Naive thymus-derived CD8-positive, alpha-beta T cell (primary cell): Measurements from ENCODE around the gene SLC2A2. TPM values are rescaled to one million over a fixed set of nuclear protein-coding genes. Genes with fewer than 3 reads are reported as not detected.
A peak's percentile ranks its signal among the peaks of the same experiment; 100 is the strongest.

Experiments used
- ATAC-seq, 2 donors: fragments of 150-1000 bp; cut with Tn5 transposase in 1 of 2; sonication (Bioruptor Pico), chemical (Tn5 transposase) in 1 of 2; 1 replicate in 1 of 2; 2 replicates in 1 of 2; pipeline ENCODE4 v1.10.0; 2021; ENCODE audit warnings: mild to moderate bottlenecking in 2 of 2, moderate library complexity in 2 of 2
- POLR2A ChIA-PET: fragments of 350-600 bp; sonication (Branson Sonifier 250); formaldehyde crosslinking; loops from one replicate; lab custom pipeline; 2021; ENCODE audit warnings: antibody characterized with exemption; lab: Charles Lee
- DNase-seq, 10 donors: peaks; one replicate each; pipeline versions ENCODE4 v3.0.0 to v3.0.0-alpha.2; 2020 to 2022
- H3K27ac Mint-ChIP-seq, 10 donors: one replicate each; pipeline ENCODE4 v1.8.0; 2020 to 2022; ENCODE audit warnings: mild to moderate bottlenecking in 10 of 10, mixed read lengths in 10 of 10, moderate library complexity in 4 of 10, inconsistent platforms in 1 of 10
- H3K27me3 Mint-ChIP-seq, 5 donors: one replicate each; pipeline ENCODE4 v1.8.0; 2021 to 2022; ENCODE audit warnings: mixed read lengths in 5 of 5
- H3K36me3 Mint-ChIP-seq, 3 donors: one replicate each; pipeline ENCODE4 v1.8.0; 2020 to 2022; ENCODE audit warnings: mixed read lengths in 3 of 3, mild to moderate bottlenecking in 2 of 3, inconsistent platforms in 1 of 3
- H3K4me1 Mint-ChIP-seq, 4 donors: one replicate each; pipeline ENCODE4 v1.8.0; 2021 to 2022; ENCODE audit warnings: mixed read lengths in 4 of 4
- H3K4me3 Mint-ChIP-seq, 10 donors: one replicate each; pipeline ENCODE4 v1.8.0; 2020 to 2022; ENCODE audit warnings: mild to moderate bottlenecking in 10 of 10, mixed read lengths in 10 of 10, moderate library complexity in 6 of 10, inconsistent platforms in 1 of 10
- H3K9me3 Mint-ChIP-seq, 9 donors: one replicate each; pipeline ENCODE4 v1.8.0; 2020 to 2022; ENCODE audit warnings: mixed read lengths in 9 of 9, mild to moderate bottlenecking in 3 of 9, inconsistent platforms in 1 of 9, moderate library complexity in 1 of 9
- polyA plus RNA-seq, 3 donors: library from polyadenylated mRNA; unstranded; fragments of 300-500 nt; fragmentation: Illumina TruSeq; gene quantifications; one replicate each; pipeline ENCODE4 v1.2.3, GENCODE V29; 2021
- total RNA-seq, 8 experiments: library from RNA in 2 of 8; stranded (reverse) in 2 of 8; gene quantifications; one replicate each; pipeline ENCODE4 v1.2.3 and lab custom pipeline; 2021 to 2026

SLC2A2 gene
- total RNA-seq (not detected), polyA plus RNA-seq (not detected), total RNA-seq (lab: John Stamatoyannopoulos, UW) (0 reads per million in 6 experiments)

DNA sequence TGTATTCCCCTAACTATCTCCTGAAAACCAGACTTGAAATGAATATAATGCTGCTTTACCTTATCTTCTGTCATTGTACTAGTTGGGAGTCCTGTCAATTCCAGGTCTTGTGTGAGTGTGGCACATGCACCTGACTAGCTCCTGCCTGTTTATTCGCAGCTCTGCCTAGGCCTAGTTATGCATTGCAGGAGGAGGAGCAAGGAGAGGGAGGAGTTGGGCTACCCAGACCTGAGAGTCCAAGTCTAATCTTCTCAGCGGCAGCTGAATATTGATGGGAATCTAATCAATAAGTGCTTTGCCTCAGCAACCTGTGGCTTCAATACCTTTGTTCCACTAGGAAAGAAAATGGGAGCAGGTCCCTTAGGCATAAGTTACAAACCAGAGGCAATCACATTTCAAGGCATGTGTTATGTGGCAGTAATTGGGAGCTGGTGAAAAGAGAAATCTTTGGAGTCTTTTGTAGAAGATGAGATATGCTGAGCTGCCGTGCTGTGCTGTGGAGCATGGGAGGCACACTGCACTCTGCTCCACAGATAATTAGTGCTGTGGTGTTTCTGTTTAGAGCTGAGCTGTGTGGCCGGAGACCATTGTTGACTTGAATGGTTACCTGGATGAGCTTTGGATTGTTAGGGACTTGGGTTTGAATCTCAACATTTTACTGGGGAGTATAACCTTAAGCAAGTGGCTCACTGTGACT, at the start of gene SLC2A2:
SLC2A2 (minus strand) TSS at position 124 of the 697 bp plus-strand sequence; CDS start at position 74, 50 bp downstream.
- ATAC-seq: no peak

DNA sequence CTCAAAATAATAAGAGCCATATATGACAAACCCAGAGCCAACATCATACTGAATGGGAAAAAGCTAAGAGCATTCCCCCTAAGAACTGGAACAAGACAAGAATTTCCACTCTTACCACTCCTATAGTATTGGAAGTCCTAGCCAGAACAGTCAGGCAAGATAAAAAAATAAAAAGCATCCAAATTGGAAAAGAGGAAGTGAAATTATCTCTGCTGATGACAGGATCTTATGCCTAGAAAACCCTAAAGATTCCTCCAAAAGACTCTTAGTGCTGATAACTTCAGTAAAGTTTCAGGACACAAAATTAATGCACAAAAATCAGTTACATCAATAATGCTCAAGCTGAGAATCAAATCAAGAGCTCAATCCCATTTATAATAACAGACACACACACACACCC, 45.9 kb upstream of the SLC2A2 start:
- H3K27me3 Mint-ChIP-seq: no peaks in the 10 kb centered on the region
- no peak for DNase-seq
- peak overlapping the region in 1 of 10 donors; percentile 7 for H3K27ac Mint-ChIP-seq
- peaks cover 43 to 91% (median 79%) of the 10 kb centered on the region in 3 donors for H3K36me3 Mint-ChIP-seq
- POLR2A ChIA-PET: no interaction called here
- no peak overlapping the region for H3K4me3 Mint-ChIP-seq
- H3K4me1 Mint-ChIP-seq: peaks cover 0 to 1% (median 0%) of the 10 kb centered on the region in 4 donors
- ATAC-seq: no peak
- no peaks in the 10 kb centered on the region for H3K9me3 Mint-ChIP-seq

More for the DNA sequence above, at the start of gene SLC2A2:
- no peaks in the 10 kb centered on the region for H3K36me3 Mint-ChIP-seq
- no peak for DNase-seq
- no peaks in the 10 kb centered on the region for H3K4me1 Mint-ChIP-seq
- no peak within 1 kb of the TSS for H3K27ac Mint-ChIP-seq
- H3K27me3 Mint-ChIP-seq: peaks cover 14 to 35% (median 15%) of the 10 kb centered on the region in 5 donors
- H3K9me3 Mint-ChIP-seq: no peaks in the 10 kb centered on the region
- POLR2A ChIA-PET: no interaction called here
- peak within 1 kb of the TSS in 2 of 10 donors; percentile 18 to 25 for H3K4me3 Mint-ChIP-seq

GRCh38 chr3:171068658-171069057, 42.1 kb upstream of the SLC2A2 start:
- H3K36me3 Mint-ChIP-seq: peaks cover 28 to 94% (median 80%) of the 10 kb centered on the region in 3 donors
- no peak overlapping the region for H3K27ac Mint-ChIP-seq
- H3K4me1 Mint-ChIP-seq: peaks cover 0 to 1% (median 0%) of the 10 kb centered on the region in 4 donors
- H3K9me3 Mint-ChIP-seq: no peaks in the 10 kb centered on the region
- no peak overlapping the region for H3K4me3 Mint-ChIP-seq
- no peak for ATAC-seq
- POLR2A ChIA-PET: no interaction called here
- DNase-seq: no peak
- no peaks in the 10 kb centered on the region for H3K27me3 Mint-ChIP-seq

DNA sequence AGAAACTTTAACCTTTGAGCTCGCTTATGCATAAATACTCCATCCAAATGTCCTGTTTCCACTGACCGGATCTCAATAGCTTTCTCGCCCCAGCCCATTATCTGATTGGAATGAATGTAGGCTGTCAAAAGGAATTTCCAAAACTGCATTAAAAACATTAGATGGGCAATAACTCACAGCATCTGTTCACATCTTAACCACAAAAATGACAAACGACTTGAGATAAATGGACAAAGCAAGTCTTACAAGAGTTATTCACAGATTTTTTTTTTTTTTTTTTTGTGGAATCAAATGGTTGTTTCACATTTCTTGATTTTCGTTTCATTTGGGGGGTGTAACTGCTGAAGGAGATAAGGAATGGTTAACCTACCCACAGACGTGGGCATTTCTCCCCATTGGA, 39.7 kb upstream of the SLC2A2 start:
- no peaks in the 10 kb centered on the region for H3K9me3 Mint-ChIP-seq
- no peaks in the 10 kb centered on the region for H3K27me3 Mint-ChIP-seq
- no peak overlapping the region for H3K4me3 Mint-ChIP-seq
- POLR2A ChIA-PET: no interaction called here
- peaks cover 0 to 1% (median 0%) of the 10 kb centered on the region in 4 donors for H3K4me1 Mint-ChIP-seq
- peaks cover 22 to 90% (median 71%) of the 10 kb centered on the region in 3 donors for H3K36me3 Mint-ChIP-seq
- no peak overlapping the region for H3K27ac Mint-ChIP-seq
- no peak for DNase-seq
- no peak for ATAC-seq

DNA sequence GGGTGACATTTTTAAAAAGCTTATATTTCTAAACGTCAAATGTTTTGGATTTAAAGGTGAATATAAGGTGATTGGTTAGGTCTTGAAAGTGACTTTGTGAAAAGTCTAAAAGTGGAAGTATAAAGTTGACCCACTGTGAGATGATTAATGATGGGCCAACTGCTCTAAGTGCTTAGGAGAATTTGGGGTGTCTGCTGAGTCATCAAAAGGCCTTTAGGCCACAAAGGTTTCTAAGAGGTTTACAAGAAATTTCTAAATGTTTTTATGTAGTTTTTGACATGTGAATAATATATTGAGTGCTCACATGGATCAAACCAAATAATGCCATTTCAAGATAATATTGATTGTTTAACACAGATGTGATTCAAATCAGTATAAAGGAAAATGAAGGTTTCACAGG, 39.2 kb upstream of the SLC2A2 start:
- peaks cover 0 to 1% (median 0%) of the 10 kb centered on the region in 4 donors for H3K4me1 Mint-ChIP-seq
- no peak overlapping the region for H3K4me3 Mint-ChIP-seq
- ATAC-seq (no peak), DNase-seq (no peak)
- H3K27ac Mint-ChIP-seq: no peak overlapping the region
- POLR2A ChIA-PET: no interaction called here
- H3K9me3 Mint-ChIP-seq: no peaks in the 10 kb centered on the region
- H3K27me3 Mint-ChIP-seq: no peaks in the 10 kb centered on the region
- peaks cover 22 to 90% (median 70%) of the 10 kb centered on the region in 3 donors for H3K36me3 Mint-ChIP-seq

DNA sequence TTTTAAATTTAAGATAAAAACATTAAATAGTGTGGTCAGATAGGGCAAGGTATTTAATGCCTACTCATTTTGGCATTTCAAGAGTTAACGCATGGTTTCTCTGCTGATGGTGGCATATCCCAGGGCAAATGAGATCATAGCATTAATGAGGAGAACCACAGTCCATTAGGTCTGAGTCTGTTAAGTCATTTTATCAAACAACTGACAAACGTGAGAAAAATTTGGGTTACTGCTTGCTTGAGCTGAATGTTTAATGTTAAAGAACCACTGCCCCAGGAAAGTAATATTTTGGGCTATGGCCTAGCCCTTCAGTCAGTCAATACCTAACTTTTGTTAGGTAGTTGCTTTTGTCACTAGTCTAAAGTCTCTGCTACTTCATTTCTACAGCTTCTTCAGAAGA, 37.9 kb upstream of the SLC2A2 start:
- H3K4me3 Mint-ChIP-seq: no peak overlapping the region
- peaks cover 0 to 1% (median 0%) of the 10 kb centered on the region in 4 donors for H3K4me1 Mint-ChIP-seq
- ATAC-seq (no peak), DNase-seq (no peak)
- no peaks in the 10 kb centered on the region for H3K27me3 Mint-ChIP-seq
- no peak overlapping the region for H3K27ac Mint-ChIP-seq
- H3K36me3 Mint-ChIP-seq: peaks cover 10 to 84% (median 57%) of the 10 kb centered on the region in 3 donors
- POLR2A ChIA-PET: no interaction called here
- no peaks in the 10 kb centered on the region for H3K9me3 Mint-ChIP-seq

DNA sequence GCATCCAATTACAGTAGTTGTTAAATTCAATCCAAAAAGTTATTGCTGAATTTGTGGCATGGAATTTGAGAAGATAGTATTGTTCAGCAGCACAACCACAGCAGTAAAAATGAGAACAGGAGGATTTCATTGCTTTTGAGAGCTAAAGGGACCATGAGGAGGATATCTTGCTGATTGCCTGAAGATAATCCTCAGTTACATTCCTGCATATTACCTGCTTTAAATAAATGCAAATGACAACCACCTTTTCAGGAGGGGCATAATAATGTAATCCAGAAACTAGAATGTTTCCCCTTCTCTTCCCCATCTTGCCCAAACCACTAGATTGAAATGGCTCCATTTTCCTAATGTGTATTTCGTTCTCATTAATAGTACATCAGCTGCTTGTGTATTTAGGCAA, 35.2 kb upstream of the SLC2A2 start:
- no peak for ATAC-seq
- Mint-ChIP-seq H3K4me1 (peaks cover 0 to 1% (median 0%) of the 10 kb centered on the region in 4 donors), H3K4me3 (no peak overlapping the region), H3K27ac (no peak overlapping the region), H3K27me3 (no peaks in the 10 kb centered on the region), H3K9me3 (no peaks in the 10 kb centered on the region), H3K36me3 (peaks cover 0 to 60% (median 38%) of the 10 kb centered on the region in 3 donors)
- DNase-seq: no peak
- POLR2A ChIA-PET: no interaction called here

- ATAC-seq (no peak), DNase-seq (no peak)
- POLR2A ChIA-PET: no interaction called here
- Mint-ChIP-seq H3K36me3 (peaks cover 0 to 42% (median 21%) of the 10 kb centered on the region in 3 donors), H3K27ac (peak overlapping the region in 1 of 10 donors; percentile 33), H3K27me3 (no peaks in the 10 kb centered on the region), H3K9me3 (no peaks in the 10 kb centered on the region), H3K4me3 (no peak overlapping the region), H3K4me1 (peaks cover 0 to 1% (median 0%) of the 10 kb centered on the region in 4 donors)
Measured at GRCh38 chr3:171059978-171060377, 33.5 kb upstream of the SLC2A2 start.

DNA sequence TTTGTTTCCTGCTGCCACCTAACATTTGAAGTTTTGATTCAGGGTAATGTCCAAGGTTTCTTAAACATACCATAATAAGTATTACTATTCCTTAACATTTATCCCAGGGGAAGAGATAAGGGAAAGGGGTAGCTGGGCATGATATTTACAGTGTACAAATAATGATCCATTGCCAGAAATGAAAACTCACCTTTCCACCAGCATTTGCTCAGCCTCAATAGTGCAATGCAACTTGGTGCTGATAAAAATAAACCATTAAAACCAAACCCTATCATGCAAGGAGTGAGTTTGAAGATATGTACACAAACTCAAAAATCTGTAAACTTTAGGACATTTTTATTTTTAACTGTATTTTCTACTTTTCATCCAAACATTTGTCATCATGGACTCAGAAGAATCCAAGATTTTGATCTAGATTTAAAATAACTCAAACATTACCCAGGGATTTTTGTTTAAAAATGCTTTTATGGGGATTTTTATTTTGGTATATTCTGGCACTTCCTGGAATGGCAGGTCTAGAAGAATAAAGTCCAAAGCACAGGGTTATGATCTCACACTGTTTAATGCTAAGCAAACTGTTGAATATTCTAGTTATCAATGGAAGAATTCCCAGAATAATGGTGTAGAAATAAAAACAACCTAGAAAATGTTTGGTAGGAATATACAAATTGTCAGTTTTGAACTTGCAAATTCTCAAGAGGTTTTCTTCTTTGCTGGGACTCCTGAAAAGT, 32.5 kb upstream of the SLC2A2 start:
- H3K36me3 Mint-ChIP-seq: peaks cover 0 to 34% (median 13%) of the 10 kb centered on the region in 3 donors
- H3K27ac Mint-ChIP-seq: no peak overlapping the region
- H3K27me3 Mint-ChIP-seq: no peaks in the 10 kb centered on the region
- no peak for DNase-seq
- no peaks in the 10 kb centered on the region for H3K9me3 Mint-ChIP-seq
- H3K4me3 Mint-ChIP-seq: no peak overlapping the region
- ATAC-seq: no peak
- POLR2A ChIA-PET: no interaction called here
- peaks cover 0 to 1% (median 0%) of the 10 kb centered on the region in 4 donors for H3K4me1 Mint-ChIP-seq

GRCh38 chr3:171058058-171058457, 31.5 kb upstream of the SLC2A2 start:
- no peak for DNase-seq
- H3K27me3 Mint-ChIP-seq: no peaks in the 10 kb centered on the region
- peaks cover 0 to 5% (median 0%) of the 10 kb centered on the region in 9 donors for H3K9me3 Mint-ChIP-seq
- H3K36me3 Mint-ChIP-seq: peaks cover 0 to 25% (median 3%) of the 10 kb centered on the region in 3 donors
- no peak overlapping the region for H3K4me3 Mint-ChIP-seq
- H3K27ac Mint-ChIP-seq: no peak overlapping the region
- POLR2A ChIA-PET: no interaction called here
- H3K4me1 Mint-ChIP-seq: peaks cover 0 to 3% (median 0%) of the 10 kb centered on the region in 4 donors
- no peak for ATAC-seq

GRCh38 chr3:171057072-171057471, 30.6 kb upstream of the SLC2A2 start:
- DNase-seq: no peak
- POLR2A ChIA-PET: no interaction called here
- peaks cover 0 to 17% (median 2%) of the 10 kb centered on the region in 3 donors for H3K36me3 Mint-ChIP-seq
- peaks cover 0 to 3% (median 0%) of the 10 kb centered on the region in 4 donors for H3K4me1 Mint-ChIP-seq
- H3K27me3 Mint-ChIP-seq: no peaks in the 10 kb centered on the region
- H3K4me3 Mint-ChIP-seq: no peak overlapping the region
- H3K27ac Mint-ChIP-seq: no peak overlapping the region
- ATAC-seq: no peak
- H3K9me3 Mint-ChIP-seq: peaks cover 0 to 7% (median 0%) of the 10 kb centered on the region in 9 donors

GRCh38 chr3:171056528-171056927, 30.0 kb upstream of the SLC2A2 start:
- peaks cover 0 to 13% (median 0%) of the 10 kb centered on the region in 3 donors for H3K36me3 Mint-ChIP-seq

More at GRCh38 chr3:171056528-171056927, 30.0 kb upstream of the SLC2A2 start:
- ATAC-seq (no peak), DNase-seq (no peak)
- no peak overlapping the region for H3K4me3 Mint-ChIP-seq
- POLR2A ChIA-PET: no interaction called here
- H3K27me3 Mint-ChIP-seq: no peaks in the 10 kb centered on the region
- H3K27ac Mint-ChIP-seq: no peak overlapping the region
- peaks cover 0 to 7% (median 0%) of the 10 kb centered on the region in 9 donors for H3K9me3 Mint-ChIP-seq
- H3K4me1 Mint-ChIP-seq: peaks cover 0 to 3% (median 0%) of the 10 kb centered on the region in 4 donors
